GM12875 (cell line): Measurements from ENCODE around the gene CALHM4.

Experiments used
- H3K4me3 ChIP-seq: one replicate; pipeline ENCODE4 v1.5.1; 2011; ENCODE audit warnings: low read depth, low read length, control low read depth
- CTCF ChIP-seq: IDR thresholded peaks from 2 replicates; pipeline ENCODE4 v1.5.1; 2011; ENCODE audit warnings: low read depth, mild to moderate bottlenecking, control low read depth, inconsistent platforms, low read length, moderate library complexity, borderline replicate concordance; ENCODE audit not compliant: insufficient read depth

Gene CALHM4

GRCh38 chr6:116513224-116513875 lies 40.2 kb upstream of the CALHM4 start:
- no peak for TF ChIP-seq CTCF
- H3K4me3 ChIP-seq: no peak overlapping the region

- TF ChIP-seq CTCF: no peak
Measured at GRCh38 chr6:116514111-116514510, 39.4 kb upstream of the CALHM4 start.

GRCh38 chr6:116515141-116515540 lies 38.4 kb upstream of the CALHM4 start:
- no peak overlapping the region for H3K4me3 ChIP-seq
- no peak for TF ChIP-seq CTCF

More at GRCh38 chr6:116514111-116514510, 39.4 kb upstream of the CALHM4 start:
- no peak overlapping the region for H3K4me3 ChIP-seq

GRCh38 chr6:116518621-116519368 lies 34.8 kb upstream of the CALHM4 start:
- no peak overlapping the region for H3K4me3 ChIP-seq
- no peak for TF ChIP-seq CTCF

- no peak overlapping the region for H3K4me3 ChIP-seq
- no peak for TF ChIP-seq CTCF
Measured at GRCh38 chr6:116522896-116523295, 30.7 kb upstream of the CALHM4 start.

GRCh38 chr6:116524236-116524635 lies 29.3 kb upstream of the CALHM4 start:
- TF ChIP-seq CTCF: no peak
- H3K4me3 ChIP-seq: no peak overlapping the region

- TF ChIP-seq CTCF: no peak
Measured at GRCh38 chr6:116528133-116528532, 25.4 kb upstream of the CALHM4 start.

More at GRCh38 chr6:116528133-116528532, 25.4 kb upstream of the CALHM4 start:
- H3K4me3 ChIP-seq: no peak overlapping the region
